HT1080 (cell line): Measurements from ENCODE around the gene PPARA. TPM values are rescaled to one million over a fixed set of nuclear protein-coding genes. Genes with fewer than 3 reads are reported as not detected.
A peak's percentile ranks its signal among the peaks of the same experiment; 100 is the strongest.

ENCODE experiments used
- DNase-seq: peaks from one replicate; pipeline ENCODE4 v3.0.0-alpha.2; 2015; ENCODE audit warnings: low read depth
- polyA plus RNA-seq, 2 experiments: library from polyadenylated mRNA; depleted of rRNA; stranded (reverse); fragments of >200 nt; gene quantifications; 2 replicates each; pipeline ENCODE4 v1.2.3, GENCODE V29; 2015
- total RNA-seq: library from RNA; depleted of rRNA; stranded (reverse); fragments of >200 nt; shearing (Covaris generic); gene quantifications from 2 replicates; pipeline ENCODE4 v1.2.3, GENCODE V29; 2014; rRNA removed

Gene PPARA
- total RNA-seq, result 4.3 and 4.7 TPM in 2 replicates
- polyA plus RNA-seq (2015; cell fraction: cytosol; rRNA removed), result 4.1 and 4.9 TPM in 2 replicates
- polyA plus RNA-seq (2015; cell fraction: nucleus; rRNA removed), result 3.8 and 6.5 TPM in 2 replicates

DNA sequence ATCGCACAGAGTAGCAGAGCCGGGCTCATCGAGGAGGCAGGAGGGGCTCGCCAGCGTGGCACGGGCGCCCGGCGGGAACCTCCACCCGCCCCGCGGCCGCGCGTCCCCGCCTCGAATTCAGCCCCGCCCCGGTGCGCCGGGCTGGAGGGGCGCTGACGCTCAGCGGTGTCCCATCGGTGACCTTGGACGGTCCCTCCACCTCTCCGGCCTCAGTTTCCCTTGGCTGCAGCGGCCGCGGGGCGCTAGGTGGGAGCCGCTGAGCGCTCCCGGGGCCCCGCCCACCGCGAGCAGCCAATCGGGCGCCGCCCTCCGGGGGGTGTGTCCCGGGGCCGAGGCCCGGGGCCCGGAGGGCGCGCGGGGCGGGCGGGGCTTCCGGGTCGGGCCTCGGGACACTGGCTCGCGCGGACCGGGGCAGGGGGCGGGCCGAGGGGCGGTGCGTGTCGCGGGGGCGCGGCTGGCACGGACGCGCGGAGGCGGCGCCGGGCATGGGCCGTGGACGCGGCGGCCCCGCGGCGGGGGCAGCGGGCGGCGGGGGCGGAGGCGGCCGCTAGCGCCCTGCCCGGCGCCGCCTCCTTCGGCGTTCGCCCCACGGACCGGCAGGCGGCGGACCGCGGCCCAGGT is at the start of gene PPARA:
PPARA (plus strand) TSS at position 493 of the 621 bp plus-strand sequence. CDS start 47,858 bp downstream, outside the sequence.
- DNase-seq, result no peak

GRCh38 chr22:46102159-46102558 is 48.2 kb upstream of the PPARA start:
- no peak for DNase-seq

DNA sequence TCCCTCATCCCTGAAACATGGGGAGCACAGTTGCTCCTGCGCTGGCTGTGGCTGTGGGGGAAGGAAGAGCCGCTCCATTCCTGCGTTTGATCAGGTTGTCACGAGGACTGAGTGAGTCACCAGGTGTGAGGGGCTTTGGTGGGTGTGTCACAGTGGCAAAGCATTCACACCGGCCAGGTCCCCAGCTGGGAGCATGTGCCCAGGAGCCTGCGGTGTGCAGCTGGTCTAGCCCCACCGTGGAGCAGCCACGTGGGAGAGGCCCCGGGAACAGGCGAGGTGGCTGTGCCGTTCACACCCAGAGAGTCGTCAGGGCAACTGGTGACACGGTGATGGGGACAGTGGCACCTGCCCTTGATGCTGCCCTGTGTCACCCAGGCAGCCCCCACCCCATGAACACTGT is 47.6 kb upstream of the PPARA start:
- no peak for DNase-seq

GRCh38 chr22:46103181-46103580 is 47.1 kb upstream of the PPARA start:
- DNase-seq, result no peak

DNA sequence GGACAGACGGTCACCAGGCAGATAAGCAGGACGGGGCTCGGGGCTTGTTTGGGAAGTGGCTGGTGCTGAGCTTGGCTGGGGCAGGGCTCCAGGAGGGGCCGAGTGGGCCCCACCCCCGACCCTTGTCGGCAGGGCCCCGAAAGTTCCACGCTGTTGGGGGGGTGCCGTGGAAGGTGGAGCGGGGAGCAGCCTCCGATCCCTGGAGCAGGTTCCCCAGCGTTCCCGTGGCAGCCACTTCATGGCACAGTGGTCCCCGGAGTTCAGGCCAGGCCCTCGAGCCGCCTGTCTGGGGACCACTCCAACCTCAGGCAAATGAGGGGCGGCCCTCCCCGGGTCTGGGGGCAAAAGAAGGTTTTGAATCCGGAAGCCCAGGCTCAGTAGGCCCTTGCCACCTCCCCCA is 46.7 kb upstream of the PPARA start:
- DNase-seq, result no peak

- DNase-seq, result no peak
Observed at GRCh38 chr22:46104170-46104880, 46.0 kb upstream of the PPARA start.

- no peak for DNase-seq
Observed at GRCh38 chr22:46104881-46105493, 45.3 kb upstream of the PPARA start.

DNA sequence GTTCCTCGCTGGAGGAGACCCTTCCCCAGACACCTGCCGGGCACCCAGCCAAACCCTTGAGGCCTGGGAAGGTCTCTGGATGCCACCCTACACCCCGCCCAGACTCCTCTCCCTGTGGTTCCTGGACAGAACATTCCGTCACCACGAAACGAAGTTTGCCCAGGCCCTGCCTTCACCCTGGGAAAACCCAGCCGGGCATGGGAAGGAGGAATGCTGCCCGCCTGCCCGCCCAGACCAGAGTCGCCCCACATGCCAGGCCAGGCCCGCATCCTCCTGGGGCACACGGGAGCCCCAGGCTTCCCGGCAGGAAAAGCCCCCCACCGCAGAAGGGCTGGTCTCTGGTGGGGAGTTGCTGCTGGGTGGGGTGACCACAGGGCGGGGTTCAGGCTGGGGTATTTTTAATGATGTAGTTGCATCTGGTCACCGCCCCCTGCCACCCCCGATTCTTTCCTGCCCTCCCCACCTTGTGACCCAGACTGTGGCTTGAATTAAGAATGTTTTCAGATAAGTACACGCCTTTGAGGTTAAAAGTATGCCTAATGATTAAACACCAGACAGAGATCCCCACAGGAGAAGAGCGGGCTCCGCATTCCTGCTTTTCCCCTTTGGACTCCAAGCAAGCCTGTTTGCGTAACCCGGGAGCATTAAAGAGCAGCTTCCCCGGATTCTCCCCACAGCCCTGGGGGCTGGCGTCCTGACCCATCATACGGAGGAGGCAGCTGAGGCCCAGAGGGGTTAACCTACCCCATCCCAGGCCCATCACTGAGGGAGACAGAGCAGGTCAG is 44.6 kb upstream of the PPARA start:
- no peak for DNase-seq

DNA sequence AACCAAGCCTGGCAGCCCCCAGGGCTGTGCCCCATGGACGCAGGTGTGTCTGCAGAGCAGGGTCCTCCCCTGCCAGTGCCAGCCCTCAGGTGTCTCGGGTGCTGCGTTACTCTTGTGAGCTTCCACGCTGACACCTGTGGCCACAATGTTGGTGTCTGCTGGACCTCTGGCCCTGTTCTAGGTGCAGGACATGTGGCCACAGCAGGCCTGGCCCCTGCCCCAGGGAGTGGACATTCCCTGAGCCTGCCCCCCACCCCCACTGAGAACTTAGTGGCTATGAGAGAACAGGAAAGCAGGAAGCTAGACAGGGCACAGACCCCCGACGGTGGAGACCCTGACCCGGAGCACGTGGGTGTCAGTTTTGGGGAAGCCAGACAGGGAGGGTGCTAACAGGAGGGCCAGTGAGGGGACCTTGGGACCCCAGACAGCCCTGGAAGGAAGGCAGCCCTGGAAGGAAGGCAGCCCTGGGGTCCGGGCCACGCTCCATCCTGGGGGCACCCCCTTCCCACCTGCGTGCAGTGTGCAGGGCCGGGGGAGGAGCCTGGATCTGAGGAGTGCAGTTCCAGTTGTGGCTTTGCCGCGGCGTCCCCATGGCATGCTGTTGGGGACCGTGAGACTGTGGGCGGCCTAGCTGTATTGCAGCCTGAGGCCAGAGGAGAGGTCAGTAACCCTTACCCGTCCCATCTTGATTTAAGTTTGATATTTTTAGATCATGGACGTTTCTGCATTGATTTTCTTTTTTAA is 43.9 kb upstream of the PPARA start:
- DNase-seq, result no peak

GRCh38 chr22:46107089-46107664 is 43.1 kb upstream of the PPARA start:
- DNase-seq, result no peak

DNA sequence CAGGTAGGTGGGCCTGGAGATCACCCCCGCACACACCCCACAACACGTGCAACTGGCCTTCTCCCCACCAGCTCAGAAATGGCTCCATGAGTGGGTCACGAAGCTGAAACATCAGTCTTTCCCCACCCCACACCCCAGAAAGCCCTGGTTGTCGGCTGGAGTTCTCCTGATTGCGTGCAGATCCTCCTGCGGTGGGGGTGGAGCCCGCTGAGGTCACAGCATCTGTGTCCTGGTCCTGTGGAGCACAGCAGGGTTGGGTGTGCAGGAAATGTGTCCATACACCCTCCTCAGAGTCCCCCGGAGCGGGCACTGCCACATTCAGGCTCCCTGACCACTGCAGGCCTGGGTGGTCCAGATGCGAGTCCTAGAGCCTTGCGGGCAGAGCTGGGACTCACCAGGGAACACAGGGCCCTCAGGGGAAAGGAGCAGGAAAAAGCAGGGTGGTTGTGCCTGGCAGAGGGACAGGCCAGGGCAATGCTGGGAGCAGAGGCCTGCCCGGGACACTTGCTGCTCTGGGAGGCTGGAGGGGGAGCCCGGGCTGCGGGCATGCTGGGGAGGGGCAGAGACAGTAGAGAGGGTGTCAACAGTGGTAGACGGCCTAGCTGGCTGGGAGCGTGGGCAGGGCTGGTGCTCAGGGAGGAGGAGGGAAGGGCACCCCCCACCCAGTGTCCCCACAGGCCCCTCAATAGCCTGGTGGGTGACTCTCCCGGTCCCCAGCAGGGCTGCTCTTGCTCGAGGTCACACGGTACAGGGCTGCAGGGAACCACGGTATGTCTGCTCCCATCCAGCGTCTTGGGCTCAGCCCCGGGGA is 42.4 kb upstream of the PPARA start:
- no peak for DNase-seq

DNA sequence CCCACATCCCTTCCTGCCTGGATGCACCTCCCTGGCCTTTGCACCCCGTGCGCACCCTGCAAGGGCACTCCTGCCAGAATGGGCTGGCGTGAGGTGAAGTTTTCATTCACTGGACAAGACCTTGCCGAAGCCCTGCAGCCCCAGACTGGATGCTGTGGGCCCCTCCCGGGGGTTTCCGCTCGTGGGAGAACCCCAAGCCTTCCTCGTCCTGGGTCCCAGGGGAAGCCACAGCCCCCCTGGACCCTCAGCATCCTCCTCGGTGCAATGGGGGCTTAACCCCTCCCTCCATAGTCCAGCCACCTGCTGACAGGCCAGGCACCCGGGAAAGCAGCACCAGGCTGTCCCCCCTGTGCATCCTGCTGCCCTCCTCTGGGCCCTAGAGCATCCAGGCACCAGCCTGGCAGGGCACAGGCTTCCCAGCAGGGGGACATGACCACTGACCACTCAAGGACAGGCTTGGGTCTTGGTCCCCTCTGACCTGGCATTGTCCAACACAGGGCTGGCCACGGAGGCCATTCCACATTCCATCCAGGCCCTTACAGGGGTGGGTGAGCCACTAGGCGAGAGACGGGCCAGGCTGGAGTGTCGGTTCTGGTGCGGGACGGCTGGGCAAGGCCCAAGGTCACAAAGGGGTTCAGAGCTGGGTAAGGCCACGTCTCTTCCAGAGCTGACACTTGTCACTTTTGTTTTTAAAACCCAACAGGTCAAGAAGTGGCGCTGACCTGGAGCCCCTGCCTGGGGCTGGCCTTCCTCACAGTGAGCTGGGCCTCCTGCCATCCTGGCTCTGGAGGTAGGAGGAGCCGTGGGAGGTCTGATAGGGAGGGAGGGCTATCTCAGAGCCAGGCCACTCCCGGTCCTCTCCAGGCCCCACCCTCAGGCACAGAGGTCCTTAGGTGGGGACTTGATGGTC is 41.5 kb upstream of the PPARA start:
- DNase-seq, result peak; percentile 56

GRCh38 chr22:46109474-46110003 is 40.8 kb upstream of the PPARA start:
- no peak for DNase-seq

DNA sequence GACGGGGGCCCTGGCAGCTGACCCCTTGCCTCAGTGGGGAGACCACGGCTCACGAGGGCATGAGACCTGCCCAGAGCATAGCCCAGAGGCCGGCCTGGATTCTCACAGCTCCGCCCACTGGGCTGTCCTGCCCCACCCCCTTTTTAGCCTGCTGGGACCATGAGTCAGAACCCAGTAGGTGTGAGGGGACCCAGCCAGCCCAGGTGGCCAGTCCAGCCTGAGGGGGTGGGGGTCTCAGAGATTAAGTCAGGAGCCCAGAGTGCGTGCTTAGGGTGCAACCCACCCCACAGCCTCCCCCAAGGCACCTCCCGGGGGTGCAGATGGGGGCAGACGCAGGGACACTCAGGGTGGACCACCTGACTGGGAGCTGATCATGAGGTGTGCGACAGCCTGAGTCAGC is 40.1 kb upstream of the PPARA start:
- DNase-seq, result peak; percentile 63

DNA sequence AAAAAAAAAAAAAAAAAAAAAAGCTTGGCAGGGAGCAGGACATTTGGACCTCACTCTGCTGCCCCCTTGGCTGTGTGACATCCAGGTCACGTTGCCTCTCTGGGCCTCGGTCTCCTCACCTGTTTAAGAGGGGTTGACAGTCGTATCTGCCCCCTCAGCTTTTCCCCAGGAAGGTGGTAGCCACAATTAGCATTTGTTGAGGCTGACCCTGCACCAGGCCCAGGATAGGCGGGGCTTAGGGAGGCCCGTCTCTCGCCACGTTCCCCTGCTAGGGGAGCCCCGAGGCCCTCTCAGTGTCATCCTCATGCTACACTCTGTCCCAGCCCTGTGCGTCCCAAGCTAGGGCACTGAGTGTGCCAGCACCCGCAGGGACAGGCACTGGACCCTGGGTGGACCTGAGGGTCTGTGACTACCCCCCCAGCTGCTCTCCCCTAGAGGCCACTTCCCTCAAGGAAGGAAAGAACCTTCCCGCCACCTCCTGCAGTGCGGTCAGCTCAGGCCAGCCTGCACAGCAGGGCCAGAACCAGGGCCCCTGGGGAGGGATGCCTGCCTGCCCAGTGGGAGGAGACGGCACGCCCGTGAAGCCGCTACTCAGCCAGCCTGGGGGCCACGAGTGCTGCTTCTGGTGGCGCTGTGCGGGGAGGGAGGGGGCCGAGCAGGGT is 38.5 kb upstream of the PPARA start:
- DNase-seq, result no peak

DNA sequence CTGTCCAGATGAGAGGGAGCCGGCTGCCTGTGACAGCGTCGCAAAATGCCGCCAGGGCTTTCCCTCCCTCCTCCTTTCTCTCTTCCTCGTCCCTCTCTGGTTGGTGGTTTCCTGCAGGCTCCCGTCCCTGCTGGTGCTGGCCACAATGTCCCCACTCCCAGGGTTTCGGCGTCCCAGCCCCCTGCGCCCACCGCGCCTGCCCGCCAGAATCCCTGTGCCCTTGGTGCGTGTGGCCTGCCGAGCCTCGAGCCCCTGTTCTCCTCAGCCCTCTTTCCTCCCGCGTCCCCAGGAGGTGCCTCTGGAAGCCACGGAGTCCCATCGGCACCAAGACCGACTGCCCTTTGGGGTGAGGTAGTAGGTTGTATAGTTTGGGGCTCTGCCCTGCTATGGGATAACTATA is 37.9 kb upstream of the PPARA start:
- DNase-seq, result no peak

GRCh38 chr22:46113110-46113909 is 37.0 kb upstream of the PPARA start:
- no peak for DNase-seq
